Aorta (tissue), 5 donors: ENCODE measurements around the gene EEF1A1. TPM values are rescaled to one million over a fixed set of nuclear protein-coding genes. Genes with fewer than 3 reads are reported as not detected.
"Not testable (repeated sequence)": the region's sequence is repeated elsewhere in the genome, so short reads cannot be mapped to it uniquely, and the experiment has no call there.

Experiments
- ATAC-seq: fragments of 200-7000 bp; cut with Tn5 transposase; one replicate; pipeline ENCODE4 v1.9.1; 2022; ENCODE audit warnings: moderate library complexity; ENCODE audit not compliant: low FRiP score
- DNase-seq, 2 donors: peaks; one replicate each; pipeline ENCODE4 v3.0.0-alpha.2; 2020
- H3K27ac ChIP-seq, 2 donors: one replicate each; pipeline ENCODE4 v1.5.1; 2013; ENCODE audit warnings: low read length in 2 of 2, mild to moderate bottlenecking in 2 of 2, moderate library complexity in 2 of 2, control low read depth in 1 of 2, inconsistent platforms in 1 of 2, low read depth in 1 of 2
- H3K27me3 ChIP-seq, 2 donors: one replicate each; pipeline ENCODE4 v1.6.1; 2013; ENCODE audit warnings: control low read depth in 1 of 2, low read length in 1 of 2, mild to moderate bottlenecking in 1 of 2, moderate library complexity in 1 of 2; ENCODE audit not compliant: insufficient read depth in 2 of 2, control insufficient read depth in 1 of 2
- H3K36me3 ChIP-seq, 2 donors: one replicate each; pipeline ENCODE4 v1.6.1; 2013; ENCODE audit warnings: control low read depth in 1 of 2, low read length in 1 of 2, mild to moderate bottlenecking in 1 of 2; ENCODE audit not compliant: insufficient read depth in 2 of 2, control insufficient read depth in 1 of 2
- H3K4me1 ChIP-seq, 2 donors: one replicate each; pipeline ENCODE4 v1.6.1; 2013; ENCODE audit warnings: low read length in 2 of 2, control low read depth in 1 of 2, mild to moderate bottlenecking in 1 of 2, moderate library complexity in 1 of 2; ENCODE audit not compliant: insufficient read depth in 2 of 2, control insufficient read depth in 1 of 2
- H3K4me3 ChIP-seq, 2 donors: one replicate each; pipeline ENCODE4 v1.5.1; 2013; ENCODE audit warnings: low read length in 2 of 2, control low read depth in 1 of 2, mild to moderate bottlenecking in 1 of 2
- H3K9me3 ChIP-seq: one replicate; pipeline ENCODE4 v1.6.1; 2013; ENCODE audit warnings: mild to moderate bottlenecking, low read length; ENCODE audit not compliant: control insufficient read depth
- WGBS, 2 donors: extraction: QIAGEN DNeasy Blood & Tissue Kit; methylation state at CpG; one replicate each; pipeline ENCODE4 v1.1.7; 2013; 5-methylcytosine and 5-hydroxymethylcytosine counted together
- intact Hi-C, 2 donors: fragments of 100-400 bp; cut with DNase I; formaldehyde crosslinking; loops; one replicate each; pipeline versions ENCODE4 v1.14.2 to v1.15.0; 2022
- polyA plus RNA-seq, 2 donors: library from polyadenylated mRNA; stranded (reverse); fragments of 200-250 nt; gene quantifications; one replicate each; pipeline ENCODE4 v1.2.3, GENCODE V29; 2013
- total RNA-seq, 2 donors: library from RNA; stranded (reverse); fragmentation: NEBNext Ultra II Directional; extraction: Animal tissue kit (Norgen Biotek cat#: 25700); gene quantifications; one replicate each; pipeline ENCODE4 v1.2.1, GENCODE V29; 2021
- donor health status: healthy with polysubstance abuse.
- donor health status: Bipolar disorder and iron deficiency.
- donor health status: DM: no; HTN: no; CAD: no.
- donor health status: DM: no; HTN: no; CAD: no.
- donor health status: DM: yes; HTN: yes; CAD: no.

The EEF1A1 gene
- total and polyA plus RNA-seq, 4 donors, result 7,659 to 18,336 (median 8,831) TPM

GRCh38 chr6:73523434-73524123 is 2.7 kb upstream of the EEF1A1 start:
- ATAC-seq, result no peak
- Histone ChIP-seq H3K9me3 (no peaks in the 10 kb centered on the region), H3K36me3 (no peaks in the 10 kb centered on the region), H3K4me1 (no peaks in the 10 kb centered on the region), H3K4me3 (peak overlapping the region; percentile 30 to 38), H3K27me3 (peaks cover 0 to 2% of the 10 kb centered on the region in 2 donors), H3K27ac (peak overlapping the region in 1 of 2 donors; percentile 18)
- intact Hi-C loops, result no loop called here
- WGBS, 2 donors, result 6 to 8% methylated on average over 50 of the region's 50 CpGs
- peak; percentile 72 to 82 for DNase-seq

GRCh38 chr6:73521351-73521985 is 636 bp upstream of the EEF1A1 start:
- 0 to 1% methylated on average over 36 of the region's 36 CpGs for WGBS, 2 donors
- intact Hi-C loops, result loop anchor here (1.0 to 2.0 kb wide), 2 partner anchors 59 kb away; no protein-coding TSS in a partner anchor

GRCh38 chr6:73519926-73520687 is 725 bp downstream of the EEF1A1 start:
- DNase-seq (peak; percentile 88 to 93), ATAC-seq (peak; percentile 90)
- Histone ChIP-seq H3K36me3 (peaks cover 0 to 2% of the 10 kb centered on the region in 2 donors), H3K4me3 (peak overlapping the region; percentile 31 to 87), H3K27ac (peak overlapping the region; percentile 78 to 96), H3K9me3 (no peaks in the 10 kb centered on the region), H3K27me3 (peaks cover 0 to 2% of the 10 kb centered on the region in 2 donors), H3K4me1 (no peaks in the 10 kb centered on the region)
- intact Hi-C loops, result loop anchor here in 1 of 2 donors (2.0 kb wide), 1 partner anchor 61 kb away; no protein-coding TSS in a partner anchor
- 0 to 1% methylated on average over 56 of the region's 56 CpGs for WGBS, 2 donors

More at GRCh38 chr6:73521351-73521985, 636 bp upstream of the EEF1A1 start:
- Histone ChIP-seq H3K4me1 (no peaks in the 10 kb centered on the region), H3K36me3 (peaks cover 0 to 2% of the 10 kb centered on the region in 2 donors), H3K4me3 (peak overlapping the region; percentile 44 to 69), H3K9me3 (no peaks in the 10 kb centered on the region), H3K27me3 (peaks cover 0 to 2% of the 10 kb centered on the region in 2 donors), H3K27ac (peak overlapping the region; percentile 33 to 91)
- ATAC-seq, result peak; percentile 71
- DNase-seq, result peak; percentile 84 to 93

- H3K36me3 ChIP-seq, ATAC-seq, DNase-seq, intact Hi-C loops, H3K4me1 ChIP-seq, H3K9me3 ChIP-seq, H3K27me3 ChIP-seq: not testable (repeated sequence)
- WGBS, 2 donors, result 3 to 6% methylated on average over 6 to 7 of the region's 8 CpGs
- Histone ChIP-seq H3K4me3 (peak overlapping the region; percentile 31 to 87), H3K27ac (peak overlapping the region in 1 of 2 donors; percentile 10)
Measured at GRCh38 chr6:73518982-73519881, 1.6 kb downstream of the EEF1A1 start.

- ATAC-seq, H3K27me3 ChIP-seq, intact Hi-C loops, H3K4me1 ChIP-seq, H3K4me3 ChIP-seq, H3K27ac ChIP-seq, H3K36me3 ChIP-seq, DNase-seq, H3K9me3 ChIP-seq: not testable (repeated sequence)
- 9 to 14% methylated on average over 14 to 16 of the region's 19 CpGs for WGBS, 2 donors
Measured at GRCh38 chr6:73518100-73518981, 2.5 kb downstream of the EEF1A1 start.

- Histone ChIP-seq H3K27ac (peak overlapping the region in 1 of 2 donors; percentile 21), H3K4me3 (peak overlapping the region in 1 of 2 donors; percentile 11), H3K9me3 (no peaks in the 10 kb centered on the region), H3K27me3 (peaks cover 0 to 2% of the 10 kb centered on the region in 2 donors), H3K4me1 (no peaks in the 10 kb centered on the region), H3K36me3 (peaks cover 0 to 4% of the 10 kb centered on the region in 2 donors)
- DNase-seq (no peak), ATAC-seq (no peak)
- intact Hi-C loops, result no loop called here
- 45 to 46% methylated on average over 4 of the region's 4 CpGs for WGBS, 2 donors
Measured at GRCh38 chr6:73516514-73517489, 4.0 kb downstream of the EEF1A1 start.
